Colonic mucosa (tissue), 4 donors: ENCODE measurements around the gene MBD5. TPM values are rescaled to one million over a fixed set of nuclear protein-coding genes. Genes with fewer than 3 reads are reported as not detected.

Experiments
- DNase-seq: peaks from one replicate; pipeline ENCODE4 v3.0.0-alpha.2; 2020
- H3K27ac ChIP-seq: fragments of 200-600 bp; one replicate; pipeline ENCODE4 v1.8.0; 2021
- H3K27me3 ChIP-seq: fragments of 200-600 bp; one replicate; pipeline ENCODE4 v1.8.0; 2021
- H3K36me3 ChIP-seq: fragments of 200-600 bp; one replicate; pipeline ENCODE4 v1.8.0; 2021
- H3K4me1 ChIP-seq: fragments of 200-600 bp; one replicate; pipeline ENCODE4 v1.8.0; 2021; ENCODE audit warnings: mild to moderate bottlenecking
- H3K4me3 ChIP-seq: fragments of 200-600 bp; one replicate; pipeline ENCODE4 v1.8.0; 2021
- H3K9ac ChIP-seq, 2 donors: one replicate each; pipeline ENCODE4 v1.7.0; 2013; ENCODE audit warnings: control low read depth in 2 of 2, low read depth in 2 of 2, low read length in 2 of 2
- H3K9me3 ChIP-seq: fragments of 200-600 bp; one replicate; pipeline ENCODE4 v1.8.0; 2021
- CTCF ChIP-seq: fragments of 200-600 bp; IDR thresholded peaks from one replicate; pipeline ENCODE4 v1.8.0; 2022; ENCODE audit warnings: antibody characterized with exemption, mild to moderate bottlenecking
- intact Hi-C: fragments of 100-400 bp; cut with DNase I; formaldehyde crosslinking; loops from one replicate; pipeline ENCODE4 v1.14.1; 2022
- total RNA-seq, 2 donors: library from RNA; stranded (reverse); fragmentation: NEBNext Ultra II Directional in 1 of 2; extraction: Animal tissue kit (Norgen Biotek cat#: 25700) in 1 of 2; gene quantifications; one replicate each; pipeline ENCODE4 v1.2.1, GENCODE V29; 2021
- donor health status: healthy.
- donor health status: DM: no; HTN: no; CAD: no.
- donor health status: DM: no; HTN: no; CAD: no.

Gene MBD5
- total RNA-seq, 2 donors from 2014 or later: 26.7 to 29.6 TPM

- H3K36me3 ChIP-seq: no peaks in the 10 kb centered on the region
- intact Hi-C loops: loop anchor here (10.0 kb wide), 1 partner anchor 471 kb away; no protein-coding TSS in a partner anchor
- H3K4me1 ChIP-seq: no peaks in the 10 kb centered on the region
- no peak overlapping the region for H3K4me3 ChIP-seq
- DNase-seq: no peak
- H3K27me3 ChIP-seq: no peaks in the 10 kb centered on the region
- H3K27ac ChIP-seq: no peak overlapping the region
- TF ChIP-seq CTCF: no peak
- no peak overlapping the region for H3K9ac ChIP-seq
- no peaks in the 10 kb centered on the region for H3K9me3 ChIP-seq
These were observed 492.5 kb downstream of the MBD5 start for GRCh38 chr2:148513427-148513826.

DNA sequence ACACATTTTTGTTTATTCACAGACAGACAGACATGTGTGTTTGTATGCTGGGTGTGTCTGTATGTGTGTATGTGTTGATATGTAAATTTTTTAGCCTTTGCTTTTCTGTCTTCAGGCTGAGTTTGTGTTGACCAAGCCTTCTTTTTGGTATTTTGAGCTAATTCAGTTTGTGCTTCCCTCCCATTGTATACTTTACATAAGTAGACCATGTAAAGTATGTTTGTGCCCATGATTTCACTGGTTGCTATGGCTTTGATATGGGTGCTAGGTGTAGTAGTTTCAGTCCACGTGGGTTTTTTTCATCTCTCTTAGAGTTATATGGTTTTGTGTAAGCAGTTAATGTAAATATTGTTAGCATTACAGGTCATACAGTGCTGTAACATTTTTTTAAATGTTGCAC, 494.2 kb downstream of the MBD5 start:
- Histone ChIP-seq H3K4me1 (no peaks in the 10 kb centered on the region), H3K4me3 (no peak overlapping the region), H3K9ac (no peak overlapping the region), H3K27me3 (no peaks in the 10 kb centered on the region), H3K27ac (no peak overlapping the region), H3K36me3 (no peaks in the 10 kb centered on the region), H3K9me3 (no peaks in the 10 kb centered on the region)
- intact Hi-C loops: loop anchor here (10.0 kb wide), 1 partner anchor 470 kb away; no protein-coding TSS in a partner anchor
- no peak for TF ChIP-seq CTCF
- DNase-seq: no peak

DNA sequence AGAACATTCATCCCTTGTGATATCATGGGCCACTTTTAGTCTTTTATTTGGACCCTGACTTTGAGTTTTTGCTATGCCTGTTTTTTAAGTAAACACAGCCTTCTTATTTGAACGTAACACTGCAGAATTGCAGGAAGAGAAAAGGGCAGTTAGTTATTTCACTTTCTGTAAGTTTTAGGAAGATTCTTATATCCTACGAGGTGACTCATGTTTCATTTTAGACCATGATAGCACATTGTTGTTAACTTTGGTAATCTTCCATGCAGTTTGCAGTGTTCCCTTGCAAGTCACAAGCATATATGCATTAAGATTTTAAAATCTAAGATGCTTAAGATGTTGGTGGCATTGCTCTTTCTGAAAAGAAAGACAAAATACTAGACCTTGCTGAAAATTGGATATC, 495.1 kb downstream of the MBD5 start:
- Histone ChIP-seq H3K36me3 (no peaks in the 10 kb centered on the region), H3K27ac (no peak overlapping the region), H3K27me3 (no peaks in the 10 kb centered on the region), H3K9ac (no peak overlapping the region), H3K4me3 (no peak overlapping the region), H3K4me1 (no peaks in the 10 kb centered on the region), H3K9me3 (no peaks in the 10 kb centered on the region)
- no peak for TF ChIP-seq CTCF
- no peak for DNase-seq
- intact Hi-C loops: loop anchor here (10.0 kb wide), 1 partner anchor 469 kb away; no protein-coding TSS in a partner anchor

GRCh38 chr2:148517296-148517695, 496.4 kb downstream of the MBD5 start:
- H3K27ac ChIP-seq: no peak overlapping the region

DNA sequence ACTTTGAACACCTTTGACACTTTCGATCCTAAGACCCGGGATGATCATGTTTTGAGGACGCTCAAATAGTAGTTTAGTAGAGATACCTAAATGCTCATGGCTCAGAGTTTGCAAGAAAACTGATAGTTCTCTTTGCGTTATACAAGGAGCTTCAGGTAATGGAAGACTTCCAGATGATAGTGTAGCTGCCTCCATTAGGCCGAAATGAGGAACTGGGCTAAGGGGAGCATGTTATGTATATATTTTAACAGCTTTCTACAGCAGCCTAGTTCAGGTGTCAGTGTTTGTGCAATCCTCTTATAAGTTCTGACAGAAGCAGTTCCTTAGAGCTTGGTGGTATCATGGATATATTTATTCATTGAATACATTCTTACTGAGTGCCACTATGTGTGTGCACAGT, 496.9 kb downstream of the MBD5 start:
- no peaks in the 10 kb centered on the region for H3K9me3 ChIP-seq
- intact Hi-C loops: loop anchor here (10.0 kb wide), 1 partner anchor 467 kb away; no protein-coding TSS in a partner anchor
- no peak overlapping the region for H3K4me3 ChIP-seq
- TF ChIP-seq CTCF: no peak
- H3K4me1 ChIP-seq: no peaks in the 10 kb centered on the region
- H3K27ac ChIP-seq: no peak overlapping the region
- no peak overlapping the region for H3K9ac ChIP-seq
- no peak for DNase-seq
- no peaks in the 10 kb centered on the region for H3K27me3 ChIP-seq
- H3K36me3 ChIP-seq: no peaks in the 10 kb centered on the region

More at GRCh38 chr2:148517296-148517695, 496.4 kb downstream of the MBD5 start:
- no peak overlapping the region for H3K9ac ChIP-seq
- no peak for DNase-seq
- no peak for TF ChIP-seq CTCF
- H3K4me1 ChIP-seq: no peaks in the 10 kb centered on the region
- H3K9me3 ChIP-seq: no peaks in the 10 kb centered on the region
- H3K4me3 ChIP-seq: no peak overlapping the region
- H3K36me3 ChIP-seq: no peaks in the 10 kb centered on the region
- intact Hi-C loops: loop anchor here (10.0 kb wide), 1 partner anchor 468 kb away; no protein-coding TSS in a partner anchor
- H3K27me3 ChIP-seq: no peaks in the 10 kb centered on the region
